ENCODE measurements around the gene NELFCD. TPM values are rescaled to one million over a fixed set of nuclear protein-coding genes. Genes with fewer than 3 reads are reported as not detected.
A peak's percentile ranks its signal among the peaks of the same experiment; 100 is the strongest.
"Not testable (repeated sequence)": the region's sequence is repeated elsewhere in the genome, so short reads cannot be mapped to it uniquely, and the experiment has no call there.

The NELFCD gene
- total RNA-seq, 1 donor from 2014 or later = 122 TPM

DNA sequence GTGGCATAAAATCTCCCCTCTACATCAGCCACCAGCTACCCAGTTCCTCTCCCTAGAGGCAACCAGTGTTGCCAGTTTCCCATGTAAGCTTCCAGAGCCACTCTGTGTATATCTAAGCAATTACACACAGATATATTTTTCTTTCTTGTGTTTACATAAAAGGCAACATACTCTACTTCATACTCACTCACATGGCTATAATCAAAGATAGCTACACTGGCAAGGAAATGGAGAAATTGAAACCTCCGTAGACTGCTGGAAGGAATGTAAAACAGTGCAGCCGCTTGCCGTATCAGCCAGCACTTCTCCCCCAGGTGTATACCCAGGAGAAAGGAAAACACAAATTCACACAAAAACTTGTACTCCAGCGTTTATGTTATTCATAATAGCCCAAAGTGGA lies 38.5 kb upstream of the NELFCD start:
- Mint-ChIP-seq H3K36me3 (ENCODE audit: insufficient read depth) (peaks cover 2% of the 10 kb centered on the region), H3K27ac (no peak overlapping the region), H3K4me1 (ENCODE audit: low read depth) (peaks cover 14% of the 10 kb centered on the region), H3K27me3 (peaks cover 2% of the 10 kb centered on the region), H3K9me3 (ENCODE audit: low read depth) (no peaks in the 10 kb centered on the region), H3K4me3 (ENCODE audit: low read depth) (no peak overlapping the region)
- DNase-seq (ENCODE audit: low spot score, unreplicated experiment) = no peak
- TF ChIP-seq, protein P1, sequence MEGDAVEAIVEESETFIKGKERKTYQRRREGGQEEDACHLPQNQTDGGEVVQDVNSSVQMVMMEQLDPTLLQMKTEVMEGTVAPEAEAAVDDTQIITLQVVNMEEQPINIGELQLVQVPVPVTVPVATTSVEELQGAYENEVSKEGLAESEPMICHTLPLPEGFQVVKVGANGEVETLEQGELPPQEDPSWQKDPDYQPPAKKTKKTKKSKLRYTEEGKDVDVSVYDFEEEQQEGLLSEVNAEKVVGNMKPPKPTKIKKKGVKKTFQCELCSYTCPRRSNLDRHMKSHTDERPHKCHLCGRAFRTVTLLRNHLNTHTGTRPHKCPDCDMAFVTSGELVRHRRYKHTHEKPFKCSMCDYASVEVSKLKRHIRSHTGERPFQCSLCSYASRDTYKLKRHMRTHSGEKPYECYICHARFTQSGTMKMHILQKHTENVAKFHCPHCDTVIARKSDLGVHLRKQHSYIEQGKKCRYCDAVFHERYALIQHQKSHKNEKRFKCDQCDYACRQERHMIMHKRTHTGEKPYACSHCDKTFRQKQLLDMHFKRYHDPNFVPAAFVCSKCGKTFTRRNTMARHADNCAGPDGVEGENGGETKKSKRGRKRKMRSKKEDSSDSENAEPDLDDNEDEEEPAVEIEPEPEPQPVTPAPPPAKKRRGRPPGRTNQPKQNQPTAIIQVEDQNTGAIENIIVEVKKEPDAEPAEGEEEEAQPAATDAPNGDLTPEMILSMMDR (IDR thresholded peaks at IDR 0.05; ENCODE audit: unreplicated experiment) = no peak

DNA sequence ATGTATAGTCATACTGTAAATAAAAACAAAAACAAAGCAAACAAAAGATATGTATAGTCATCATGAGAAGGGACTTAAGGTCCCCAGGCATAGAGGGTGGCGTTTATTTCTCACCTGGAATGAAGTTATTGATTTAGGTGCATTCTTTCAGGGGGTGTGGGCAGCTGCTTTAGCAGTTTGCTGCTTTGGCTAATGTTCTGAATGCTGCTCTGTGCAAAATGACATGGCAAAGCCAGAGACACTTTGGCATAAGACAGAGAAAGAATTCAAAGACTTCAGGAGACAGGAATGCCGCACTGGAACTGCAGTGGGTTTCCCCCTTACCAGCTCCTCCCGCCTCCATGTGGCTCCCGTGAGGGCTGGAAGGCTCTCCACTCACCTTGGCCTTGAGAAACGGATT lies 36.4 kb upstream of the NELFCD start:
- Mint-ChIP-seq H3K27ac (peak overlapping the region; percentile 95), H3K4me1 (ENCODE audit: low read depth) (peaks cover 9% of the 10 kb centered on the region), H3K27me3 (peaks cover 4% of the 10 kb centered on the region), H3K9me3 (ENCODE audit: low read depth) (no peaks in the 10 kb centered on the region), H3K4me3 (ENCODE audit: low read depth) (peak overlapping the region; percentile 11), H3K36me3 (ENCODE audit: insufficient read depth) (peaks cover 2% of the 10 kb centered on the region)
- no peak for DNase-seq (ENCODE audit: low spot score, unreplicated experiment)
- TF ChIP-seq, protein P1 (IDR thresholded peaks at IDR 0.05; ENCODE audit: unreplicated experiment) = no peak

DNA sequence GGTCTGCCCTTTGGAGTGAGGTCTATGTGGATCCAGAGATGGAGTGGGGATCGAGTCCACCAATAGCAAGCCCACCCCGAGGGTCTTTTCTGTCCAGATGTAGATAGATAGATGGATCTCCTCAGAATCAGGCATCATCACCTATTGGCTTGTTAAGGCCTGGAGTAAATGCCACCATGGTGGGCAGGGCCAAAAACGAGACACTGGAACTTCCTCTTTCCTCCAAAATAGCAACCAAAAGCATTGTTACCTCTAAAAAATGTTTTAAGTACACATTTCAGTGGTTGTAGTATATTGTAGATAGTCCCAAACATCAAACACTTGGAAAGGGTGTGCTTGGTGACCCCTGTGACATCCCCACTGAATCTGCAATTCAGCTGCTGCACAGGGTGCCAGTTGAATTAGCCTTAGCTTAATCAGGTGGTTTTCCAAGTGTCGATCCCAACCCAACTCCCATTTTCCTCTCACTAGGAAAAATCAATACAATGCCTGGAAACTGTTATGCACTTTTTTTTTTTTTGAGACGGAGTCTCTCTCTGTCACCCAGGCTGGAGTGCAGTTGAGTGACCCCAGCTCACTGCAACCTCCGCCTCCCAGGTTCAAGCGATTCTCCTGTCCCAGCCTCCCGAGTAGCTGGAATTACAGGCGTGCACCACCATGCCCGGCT lies 35.0 kb upstream of the NELFCD start:
- Mint-ChIP-seq H3K36me3 (ENCODE audit: insufficient read depth) (peaks cover 2% of the 10 kb centered on the region), H3K27ac (no peak overlapping the region), H3K4me1 (ENCODE audit: low read depth) (peaks cover 9% of the 10 kb centered on the region), H3K4me3 (ENCODE audit: low read depth) (no peak overlapping the region), H3K27me3 (peaks cover 4% of the 10 kb centered on the region), H3K9me3 (ENCODE audit: low read depth) (no peaks in the 10 kb centered on the region)
- DNase-seq (ENCODE audit: low spot score, unreplicated experiment) = no peak
- TF ChIP-seq, protein P1 (IDR thresholded peaks at IDR 0.05; ENCODE audit: unreplicated experiment) = no peak

DNA sequence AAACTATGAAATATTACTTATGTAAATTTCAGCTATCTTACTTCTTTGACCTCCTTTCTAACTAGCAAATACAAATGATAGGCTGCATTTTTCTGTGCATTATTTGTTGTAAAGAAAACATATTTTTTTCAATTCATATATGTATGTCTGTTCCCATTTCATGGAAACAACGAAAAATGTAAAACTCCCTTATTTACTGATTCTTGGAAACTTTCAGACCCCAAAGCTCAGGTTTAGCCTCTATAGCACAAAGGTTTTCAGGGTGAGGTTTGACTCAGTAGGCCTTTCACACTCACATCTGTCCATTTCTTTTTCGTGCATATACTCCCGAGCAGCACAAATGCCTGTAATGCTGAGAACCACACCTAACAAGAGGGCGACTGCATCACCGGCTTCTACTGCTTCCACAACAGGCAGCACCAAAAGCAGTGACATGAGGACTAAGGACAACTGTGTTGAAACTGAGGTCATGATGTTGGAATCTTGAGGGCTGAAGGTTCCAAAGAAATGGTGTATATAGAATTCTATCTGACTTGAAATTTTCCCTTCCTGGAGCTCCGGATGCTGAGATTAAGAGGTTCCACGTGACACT lies 33.2 kb upstream of the NELFCD start:
- not testable (repeated sequence) for H3K4me3 Mint-ChIP-seq (ENCODE audit: low read depth); H3K27ac Mint-ChIP-seq; H3K9me3 Mint-ChIP-seq (ENCODE audit: low read depth); H3K27me3 Mint-ChIP-seq; H3K4me1 Mint-ChIP-seq (ENCODE audit: low read depth); DNase-seq (ENCODE audit: low spot score, unreplicated experiment); H3K36me3 Mint-ChIP-seq (ENCODE audit: insufficient read depth)

DNA sequence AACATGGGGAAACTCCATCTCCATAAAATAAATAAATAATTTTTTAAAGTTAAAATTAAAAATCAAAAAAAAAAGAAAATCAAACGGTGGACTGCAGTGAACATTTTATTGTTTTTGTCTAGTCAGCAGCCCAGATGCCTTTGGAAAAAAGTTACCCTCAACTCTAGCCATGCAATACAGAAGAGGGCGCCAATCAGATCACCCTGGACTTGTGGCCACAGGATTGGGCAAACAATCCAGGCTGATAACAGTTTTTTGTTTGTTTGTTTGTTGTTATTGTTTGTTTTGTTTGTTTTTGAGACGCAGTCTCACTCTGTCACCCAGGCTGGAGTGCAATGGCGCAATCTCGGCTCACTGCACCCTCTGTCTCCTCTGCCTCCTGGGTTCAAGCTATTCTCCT lies 30.5 kb upstream of the NELFCD start:
- no peak overlapping the region for H3K4me3 Mint-ChIP-seq (ENCODE audit: low read depth)
- TF ChIP-seq, protein P1 (IDR thresholded peaks at IDR 0.05; ENCODE audit: unreplicated experiment) = no peak
- DNase-seq (ENCODE audit: low spot score, unreplicated experiment) = no peak
- H3K27me3 Mint-ChIP-seq = peaks cover 4% of the 10 kb centered on the region
- H3K36me3 Mint-ChIP-seq (ENCODE audit: insufficient read depth) = no peaks in the 10 kb centered on the region
- H3K9me3 Mint-ChIP-seq (ENCODE audit: low read depth) = peaks cover 3% of the 10 kb centered on the region
- no peak overlapping the region for H3K27ac Mint-ChIP-seq
- no peaks in the 10 kb centered on the region for H3K4me1 Mint-ChIP-seq (ENCODE audit: low read depth)

DNA sequence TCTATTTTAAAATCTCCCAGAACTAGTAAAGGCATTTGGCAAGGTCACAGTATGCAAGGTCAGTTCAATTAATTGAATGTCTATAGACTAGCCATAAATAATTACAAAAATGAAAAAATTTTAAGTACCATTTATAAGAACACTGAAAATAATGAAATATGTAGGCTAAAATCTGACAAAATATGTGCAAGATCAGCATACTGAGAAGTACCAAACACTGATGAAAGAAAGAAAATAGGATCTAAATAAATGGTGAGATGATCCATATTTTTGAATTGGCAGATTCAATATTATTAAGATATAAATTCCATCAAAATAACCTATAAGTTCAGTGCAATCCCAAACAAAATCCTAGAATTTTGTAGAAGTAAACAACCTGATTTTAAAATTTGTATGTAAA lies 28.0 kb upstream of the NELFCD start:
- peaks cover 4% of the 10 kb centered on the region for H3K27me3 Mint-ChIP-seq
- H3K36me3 Mint-ChIP-seq (ENCODE audit: insufficient read depth) = no peaks in the 10 kb centered on the region
- TF ChIP-seq, protein P1 (IDR thresholded peaks at IDR 0.05; ENCODE audit: unreplicated experiment) = no peak
- H3K4me3 Mint-ChIP-seq (ENCODE audit: low read depth) = no peak overlapping the region
- peaks cover 3% of the 10 kb centered on the region for H3K9me3 Mint-ChIP-seq (ENCODE audit: low read depth)
- no peaks in the 10 kb centered on the region for H3K4me1 Mint-ChIP-seq (ENCODE audit: low read depth)
- H3K27ac Mint-ChIP-seq = no peak overlapping the region
- DNase-seq (ENCODE audit: low spot score, unreplicated experiment) = no peak
